Glutamatergic neuron (in vitro differentiated cells): ENCODE data around the gene PRKAA1. TPM values are rescaled to one million over a fixed set of nuclear protein-coding genes. Genes with fewer than 3 reads are reported as not detected.
"Not testable (repeated sequence)": the region's sequence is repeated elsewhere in the genome, so short reads cannot be mapped to it uniquely, and the experiment has no call there.

Experiments used
- DNase-seq: peaks from one replicate; pipeline ENCODE4 v3.0.0; 2022
- H3K27ac Mint-ChIP-seq: one replicate; pipeline ENCODE4 v1.8.0; 2020; ENCODE audit warnings: mild to moderate bottlenecking, mixed read lengths, inconsistent platforms; ENCODE audit not compliant: unreplicated experiment
- H3K27me3 Mint-ChIP-seq: one replicate; pipeline ENCODE4 v1.8.0; 2020; ENCODE audit warnings: mild to moderate bottlenecking, moderate library complexity, mixed read lengths, inconsistent platforms; ENCODE audit not compliant: unreplicated experiment
- H3K36me3 Mint-ChIP-seq: one replicate; pipeline ENCODE4 v1.8.0; 2020; ENCODE audit warnings: mild to moderate bottlenecking, mixed read lengths, inconsistent platforms; ENCODE audit not compliant: unreplicated experiment
- H3K4me1 Mint-ChIP-seq: one replicate; pipeline ENCODE4 v1.8.0; 2020; ENCODE audit warnings: mild to moderate bottlenecking, low read depth, mixed read lengths, inconsistent platforms; ENCODE audit not compliant: unreplicated experiment
- H3K4me3 Mint-ChIP-seq: one replicate; pipeline ENCODE4 v1.8.0; 2020; ENCODE audit warnings: mild to moderate bottlenecking, mixed read lengths, inconsistent platforms; ENCODE audit not compliant: unreplicated experiment
- H3K9me3 Mint-ChIP-seq: one replicate; pipeline ENCODE4 v1.8.0; 2020; ENCODE audit warnings: mild to moderate bottlenecking, moderate library complexity, mixed read lengths, inconsistent platforms; ENCODE audit not compliant: unreplicated experiment
- CTCF ChIP-seq: fragments of 200-600 bp; sonication (generic); IDR thresholded peaks from one replicate; pipeline ENCODE4 v1.5.0; 2021; ENCODE audit not compliant: partially characterized antibody, unreplicated experiment
- total RNA-seq: library from RNA; stranded (reverse); fragmentation: NEBNext Ultra II Directional; extraction: Animal tissue kit (Norgen Biotek cat#: 25700); gene quantifications from one replicate; pipeline ENCODE4 v1.2.1, GENCODE V29; 2021; ENCODE audit not compliant: unreplicated experiment

PRKAA1 gene
- total RNA-seq, 1 donor from 2014 or later, result 49.0 TPM

- Mint-ChIP-seq H3K4me1 (no peaks in the 10 kb centered on the region), H3K36me3 (peaks cover 2% of the 10 kb centered on the region), H3K9me3 (peaks cover 2% of the 10 kb centered on the region), H3K27me3 (no peaks in the 10 kb centered on the region), H3K4me3 (no peak overlapping the region), H3K27ac (no peak overlapping the region)
- TF ChIP-seq CTCF, result no peak
- no peak for DNase-seq
Measured at GRCh38 chr5:40735609-40736008, 62.6 kb downstream of the PRKAA1 start.

GRCh38 chr5:40734986-40735385 lies 63.2 kb downstream of the PRKAA1 start:
- H3K36me3 Mint-ChIP-seq, result no peaks in the 10 kb centered on the region
- H3K4me3 Mint-ChIP-seq, result no peak overlapping the region
- no peak for TF ChIP-seq CTCF
- H3K27me3 Mint-ChIP-seq, result no peaks in the 10 kb centered on the region
- H3K4me1 Mint-ChIP-seq, result no peaks in the 10 kb centered on the region
- H3K27ac Mint-ChIP-seq, result no peak overlapping the region
- H3K9me3 Mint-ChIP-seq, result peaks cover 2% of the 10 kb centered on the region
- no peak for DNase-seq

- Mint-ChIP-seq H3K9me3 (no peaks in the 10 kb centered on the region), H3K36me3 (no peaks in the 10 kb centered on the region), H3K27me3 (no peaks in the 10 kb centered on the region), H3K4me1 (no peaks in the 10 kb centered on the region), H3K27ac (no peak overlapping the region), H3K4me3 (no peak overlapping the region)
- no peak for TF ChIP-seq CTCF
- no peak for DNase-seq
Measured at GRCh38 chr5:40733879-40734563, 64.2 kb downstream of the PRKAA1 start.

- H3K4me1 Mint-ChIP-seq, result no peaks in the 10 kb centered on the region
- H3K27ac Mint-ChIP-seq, result no peak overlapping the region
- H3K36me3 Mint-ChIP-seq, result no peaks in the 10 kb centered on the region
- no peaks in the 10 kb centered on the region for H3K27me3 Mint-ChIP-seq
- H3K9me3 Mint-ChIP-seq, result no peaks in the 10 kb centered on the region
- TF ChIP-seq CTCF, result no peak
- no peak for DNase-seq
- no peak overlapping the region for H3K4me3 Mint-ChIP-seq
Measured at GRCh38 chr5:40733434-40733833, 64.7 kb downstream of the PRKAA1 start.

- not testable (repeated sequence) for DNase-seq, H3K27ac Mint-ChIP-seq, H3K4me3 Mint-ChIP-seq, H3K9me3 Mint-ChIP-seq, H3K27me3 Mint-ChIP-seq, H3K4me1 Mint-ChIP-seq
- peaks cover 29% of the 10 kb centered on the region for H3K36me3 Mint-ChIP-seq
Measured at GRCh38 chr5:40722497-40722911, 75.7 kb downstream of the PRKAA1 start.
